DOHH2 (cell line): ENCODE results near the gene HIVEP3.

ENCODE experiments used
- H3F3A ChIP-seq: fragments of 200-600 bp; sonication (generic), shearing (Covaris generic); 2 replicates; pipeline ENCODE4 v1.6.0; 2016; ENCODE audit warnings: antibody characterized with exemption, mild to moderate bottlenecking; ENCODE audit not compliant: control insufficient read depth, insufficient read depth
- H3K27ac ChIP-seq: fragments of 200-600 bp; sonication (generic); 2 replicates; pipeline ENCODE4 v1.5.1; 2014; ENCODE audit warnings: low read depth, mild to moderate bottlenecking, low read length, moderate library complexity
- H3K27me3 ChIP-seq: fragments of 200-600 bp; sonication (generic); 2 replicates; pipeline ENCODE4 v1.6.1; 2014; ENCODE audit warnings: mild to moderate bottlenecking, low read length, mixed read lengths; ENCODE audit not compliant: control insufficient read depth
- H3K36me3 ChIP-seq: fragments of 200-600 bp; sonication (generic); 2 replicates; pipeline ENCODE4 v1.6.1; 2014; ENCODE audit warnings: mild to moderate bottlenecking, low read length, moderate library complexity, mixed read lengths; ENCODE audit not compliant: control insufficient read depth
- H3K4me1 ChIP-seq: fragments of 200-600 bp; sonication (generic); 2 replicates; pipeline ENCODE4 v1.6.1; 2014; ENCODE audit warnings: mild to moderate bottlenecking, low read length, mixed read lengths; ENCODE audit not compliant: control insufficient read depth
- H3K4me2 ChIP-seq: fragments of 200-600 bp; sonication (generic); 2 replicates; pipeline ENCODE4 v1.6.0; 2014; ENCODE audit warnings: mild to moderate bottlenecking, low read length, moderate library complexity
- H3K4me3 ChIP-seq: fragments of 200-600 bp; sonication (generic); 2 replicates; pipeline ENCODE4 v1.5.1; 2014; ENCODE audit warnings: mild to moderate bottlenecking, low read length, mixed read lengths
- H3K79me2 ChIP-seq: fragments of 200-600 bp; sonication (generic); 2 replicates; pipeline ENCODE4 v1.6.1; 2014; ENCODE audit warnings: mild to moderate bottlenecking, low read length, mixed read lengths; ENCODE audit not compliant: control insufficient read depth
- H3K9me2 ChIP-seq: fragments of 200-600 bp; sonication (generic); replicated peaks from 2 replicates; pipeline ENCODE4 v1.6.1; 2014; ENCODE audit warnings: mild to moderate bottlenecking, low read length, mixed read lengths; ENCODE audit not compliant: control insufficient read depth
- H3K9me3 ChIP-seq: fragments of 200-600 bp; sonication (generic); 2 replicates; pipeline ENCODE4 v1.6.1; 2014; ENCODE audit warnings: antibody characterized with exemption, low read length, mixed read lengths; ENCODE audit not compliant: control insufficient read depth, insufficient read depth
- H4K20me1 ChIP-seq: fragments of 200-600 bp; sonication (generic); 2 replicates; pipeline ENCODE4 v1.6.0; 2014; ENCODE audit warnings: low read depth, mild to moderate bottlenecking, antibody characterized with exemption, low read length, moderate library complexity; ENCODE audit not compliant: control insufficient read depth, insufficient read depth
- CTCF ChIP-seq: fragments of 200-600 bp; sonication (generic); IDR thresholded peaks from one replicate; pipeline ENCODE4 v1.5.1; 2014; ENCODE audit warnings: antibody characterized with exemption, mild to moderate bottlenecking, low read depth, low read length; ENCODE audit not compliant: poor library complexity, severe bottlenecking
- EZH2phosphoT487 ChIP-seq: fragments of 200-600 bp; sonication (generic); IDR thresholded peaks from 2 replicates; pipeline ENCODE4 v1.6.1; 2017; ENCODE audit warnings: borderline replicate concordance, mild to moderate bottlenecking, antibody characterized with exemption, low read length, moderate library complexity, mixed read lengths

The HIVEP3 gene

GRCh38 chr1:41512701-41513382, 405.9 kb downstream of the HIVEP3 start:
- Histone ChIP-seq H3K4me2 (no peak overlapping the region), H4K20me1 (no peaks in the 10 kb centered on the region), H3K27ac (no peak overlapping the region), H3K9me3 (no peaks in the 10 kb centered on the region), H3K9me2 (no peaks in the 10 kb centered on the region), H3K27me3 (peaks cover 3% of the 10 kb centered on the region), H3K4me1 (peaks cover 6% of the 10 kb centered on the region), H3F3A (no peaks in the 10 kb centered on the region), H3K79me2 (no peaks in the 10 kb centered on the region), H3K36me3 (no peaks in the 10 kb centered on the region), H3K4me3 (no peak overlapping the region)
- TF ChIP-seq EZH2phosphoT487 (no peak), CTCF (no peak)

- Histone ChIP-seq H4K20me1 (no peaks in the 10 kb centered on the region), H3K9me2 (no peaks in the 10 kb centered on the region), H3K27ac (no peak overlapping the region), H3K36me3 (no peaks in the 10 kb centered on the region), H3K9me3 (no peaks in the 10 kb centered on the region), H3K4me1 (peaks cover 1% of the 10 kb centered on the region), H3F3A (no peaks in the 10 kb centered on the region), H3K79me2 (no peaks in the 10 kb centered on the region), H3K4me2 (no peak overlapping the region), H3K27me3 (peaks cover 3% of the 10 kb centered on the region; the same call in 1 of the 2 replicates), H3K4me3 (no peak overlapping the region)
- TF ChIP-seq EZH2phosphoT487: no peak
- TF ChIP-seq CTCF: no peak
Measured at GRCh38 chr1:41511239-41511540, 407.5 kb downstream of the HIVEP3 start.

GRCh38 chr1:41510531-41511238, 408.0 kb downstream of the HIVEP3 start:
- Histone ChIP-seq H3K4me1 (no peaks in the 10 kb centered on the region), H3K9me2 (no peaks in the 10 kb centered on the region), H3K27me3 (peaks cover 3% of the 10 kb centered on the region; the same call in 1 of the 2 replicates), H3K36me3 (no peaks in the 10 kb centered on the region), H3K79me2 (no peaks in the 10 kb centered on the region), H3K4me2 (no peak overlapping the region), H3K4me3 (no peak overlapping the region), H3K27ac (no peak overlapping the region), H3K9me3 (no peaks in the 10 kb centered on the region), H3F3A (no peaks in the 10 kb centered on the region), H4K20me1 (no peaks in the 10 kb centered on the region)
- no peak for TF ChIP-seq EZH2phosphoT487
- TF ChIP-seq CTCF: no peak
